ENCODE results near the gene SGMS1. TPM values are rescaled to one million over a fixed set of nuclear protein-coding genes. Genes with fewer than 3 reads are reported as not detected.

Gene SGMS1
- total RNA-seq, 1 donor from 2014 or later: 9.2 TPM

GRCh38 chr10:50653142-50653541, 29.4 kb upstream of the SGMS1 start:
- Histone ChIP-seq H3K36me3 (no peaks in the 10 kb centered on the region), H3K9me3 (ENCODE audit: low read depth) (no peaks in the 10 kb centered on the region), H3K79me2 (ENCODE audit: low read depth) (no peaks in the 10 kb centered on the region), H3K4me1 (no peaks in the 10 kb centered on the region), H4K20me1 (ENCODE audit: low read depth) (no peaks in the 10 kb centered on the region), H3K9ac (no peak overlapping the region), H3F3A (ENCODE audit: low read depth) (no peaks in the 10 kb centered on the region), H2AFZ (replicated peaks) (peak overlapping the region; percentile 5), H3K4me3 (no peak overlapping the region), H3K27me3 (no peaks in the 10 kb centered on the region), H3K27ac (no peak overlapping the region), H3K4me2 (no peak overlapping the region)
- no peak for DNase-seq (ENCODE audit: low spot score)
- H3K4me1 Mint-ChIP-seq: no peaks in the 10 kb centered on the region
- H3K27ac Mint-ChIP-seq: no peak overlapping the region
- TF ChIP-seq EZH2 (IDR thresholded peaks at IDR 0.05) (no peak), EZH2phosphoT487 (IDR thresholded peaks at IDR 0.05) (no peak), CTCF (IDR thresholded peaks at IDR 0.05) (peak; percentile 30)
- H3K4me3 Mint-ChIP-seq: no peak overlapping the region
- H3K36me3 Mint-ChIP-seq: no peaks in the 10 kb centered on the region
- no peaks in the 10 kb centered on the region for H3K9me3 Mint-ChIP-seq
- H3K27me3 Mint-ChIP-seq (ENCODE audit: insufficient read depth, low read depth): no peaks in the 10 kb centered on the region

GRCh38 chr10:50651808-50652207, 28.1 kb upstream of the SGMS1 start:
- no peaks in the 10 kb centered on the region for H3K79me2 ChIP-seq (ENCODE audit: low read depth)
- no peaks in the 10 kb centered on the region for H3K9me3 ChIP-seq (ENCODE audit: low read depth)
- DNase-seq (ENCODE audit: low spot score): no peak
- H2AFZ ChIP-seq (replicated peaks): no peak overlapping the region
- no peaks in the 10 kb centered on the region for H3K36me3 ChIP-seq
- no peaks in the 10 kb centered on the region for H3K4me1 ChIP-seq
- Mint-ChIP-seq H3K27ac (no peak overlapping the region), H3K36me3 (no peaks in the 10 kb centered on the region), H3K4me3 (no peak overlapping the region), H3K4me1 (no peaks in the 10 kb centered on the region), H3K9me3 (no peaks in the 10 kb centered on the region), H3K27me3 (ENCODE audit: insufficient read depth, low read depth) (no peaks in the 10 kb centered on the region)
- no peak overlapping the region for H3K27ac ChIP-seq
- H3K4me2 ChIP-seq: no peak overlapping the region
- H4K20me1 ChIP-seq (ENCODE audit: low read depth): no peaks in the 10 kb centered on the region
- TF ChIP-seq CTCF (IDR thresholded peaks at IDR 0.05): no peak
- TF ChIP-seq EZH2phosphoT487 (IDR thresholded peaks at IDR 0.05): no peak
- TF ChIP-seq EZH2 (IDR thresholded peaks at IDR 0.05): no peak
- H3K4me3 ChIP-seq: no peak overlapping the region
- no peaks in the 10 kb centered on the region for H3K27me3 ChIP-seq
- H3F3A ChIP-seq (ENCODE audit: low read depth): no peaks in the 10 kb centered on the region
- no peak overlapping the region for H3K9ac ChIP-seq

- no peaks in the 10 kb centered on the region for H3K27me3 Mint-ChIP-seq (ENCODE audit: insufficient read depth, low read depth)
- Histone ChIP-seq H3K27ac (no peak overlapping the region), H3K4me3 (no peak overlapping the region), H3K36me3 (no peaks in the 10 kb centered on the region), H4K20me1 (ENCODE audit: low read depth) (no peaks in the 10 kb centered on the region), H3K27me3 (no peaks in the 10 kb centered on the region), H3K9me3 (ENCODE audit: low read depth) (no peaks in the 10 kb centered on the region), H3K4me2 (no peak overlapping the region), H3K4me1 (no peaks in the 10 kb centered on the region), H3F3A (ENCODE audit: low read depth) (no peaks in the 10 kb centered on the region), H3K79me2 (ENCODE audit: low read depth) (no peaks in the 10 kb centered on the region), H3K9ac (no peak overlapping the region), H2AFZ (replicated peaks) (no peak overlapping the region)
- no peaks in the 10 kb centered on the region for H3K4me1 Mint-ChIP-seq
- H3K36me3 Mint-ChIP-seq: no peaks in the 10 kb centered on the region
- TF ChIP-seq EZH2 (IDR thresholded peaks at IDR 0.05) (no peak), EZH2phosphoT487 (IDR thresholded peaks at IDR 0.05) (no peak), CTCF (IDR thresholded peaks at IDR 0.05) (no peak)
- no peak overlapping the region for H3K4me3 Mint-ChIP-seq
- no peak for DNase-seq (ENCODE audit: low spot score)
- no peaks in the 10 kb centered on the region for H3K9me3 Mint-ChIP-seq
- no peak overlapping the region for H3K27ac Mint-ChIP-seq
Observed at GRCh38 chr10:50650481-50650880, 26.7 kb upstream of the SGMS1 start.

GRCh38 chr10:50648935-50649227, 25.1 kb upstream of the SGMS1 start:
- DNase-seq (ENCODE audit: low spot score): no peak
- Histone ChIP-seq H3K4me3 (no peak overlapping the region), H3K4me1 (no peaks in the 10 kb centered on the region), H4K20me1 (ENCODE audit: low read depth) (no peaks in the 10 kb centered on the region), H3K9ac (no peak overlapping the region), H3K9me3 (ENCODE audit: low read depth) (no peaks in the 10 kb centered on the region), H2AFZ (replicated peaks) (no peak overlapping the region), H3F3A (ENCODE audit: low read depth) (no peaks in the 10 kb centered on the region), H3K36me3 (no peaks in the 10 kb centered on the region), H3K27ac (no peak overlapping the region), H3K4me2 (no peak overlapping the region), H3K79me2 (ENCODE audit: low read depth) (no peaks in the 10 kb centered on the region), H3K27me3 (no peaks in the 10 kb centered on the region)
- H3K27me3 Mint-ChIP-seq (ENCODE audit: insufficient read depth, low read depth): no peaks in the 10 kb centered on the region
- no peak overlapping the region for H3K27ac Mint-ChIP-seq
- TF ChIP-seq EZH2 (IDR thresholded peaks at IDR 0.05): no peak
- TF ChIP-seq EZH2phosphoT487 (IDR thresholded peaks at IDR 0.05): no peak
- no peak for TF ChIP-seq CTCF (IDR thresholded peaks at IDR 0.05)
- no peak overlapping the region for H3K4me3 Mint-ChIP-seq
- no peaks in the 10 kb centered on the region for H3K4me1 Mint-ChIP-seq
- no peaks in the 10 kb centered on the region for H3K36me3 Mint-ChIP-seq
- no peaks in the 10 kb centered on the region for H3K9me3 Mint-ChIP-seq

All from neural progenitor cell (in vitro differentiated cells).